ENCODE data around the gene RSPH4A. TPM values are rescaled to one million over a fixed set of nuclear protein-coding genes. Genes with fewer than 3 reads are reported as not detected.

Gene RSPH4A
- total and polyA plus RNA-seq, 2 of the 8 experiments (the other 6 are each of a cell fraction or from before 2014, with no cell fraction given), result 0.38 to 0.52 TPM

GRCh38 chr6:116616737-116617053 is 416 bp downstream of the RSPH4A start:
- Histone ChIP-seq H4K20me1 (replicated peaks in 1 of 2; ENCODE audit: control insufficient read depth in 1 of 2, insufficient read depth in 2 of 2, low read length in 2 of 2) (no peaks in the 10 kb centered on the region), H2BK12ac (ENCODE audit: low read depth, low read length) (no peak overlapping the region), H2BK120ac (replicated peaks; ENCODE audit: low read depth, low read length) (no peak overlapping the region), H2AK5ac (ENCODE audit: low read depth, low read length) (no peak overlapping the region), H3K4me2 (ENCODE audit: insufficient read depth in 1 of 2, low read depth in 2 of 2, low read length in 2 of 2) (peak overlapping the region; percentile 63 to 96), H3K4ac (replicated peaks; ENCODE audit: insufficient read length, low read depth, low read length) (no peak overlapping the region), H4K5ac (ENCODE audit: insufficient read length, low read depth, low read length) (no peak overlapping the region), H2BK5ac (ENCODE audit: low read depth, low read length) (no peak overlapping the region), H3K14ac (ENCODE audit: insufficient read length) (no peak overlapping the region), H2BK15ac (ENCODE audit: low read length) (no peak overlapping the region), H3K79me2 (ENCODE audit: control insufficient read depth in 1 of 2, insufficient read depth in 2 of 2, low read length in 2 of 2) (no peaks in the 10 kb centered on the region), H3K27me3 (replicated peaks in 1 of 4; ENCODE audit: control insufficient read depth in 3 of 4, extremely low read depth in 1 of 4, insufficient read depth in 3 of 4, low read length in 3 of 4) (peaks cover 0 to 11% (median 4%) of the 10 kb centered on the region in 4 experiments; a peak in 5 of 7 replicates), H3K36me3 (ENCODE audit: control insufficient read depth in 2 of 4, insufficient read depth in 4 of 4, low read length in 3 of 4) (no peaks in the 10 kb centered on the region), H3K23me2 (ENCODE audit: low read depth, low read length) (peaks cover 6% of the 10 kb centered on the region; the same call in 1 of the 2 replicates), H4K8ac (ENCODE audit: extremely low read depth, insufficient read depth, low read length) (no peak overlapping the region), H2BK20ac (ENCODE audit: low read length) (no peak overlapping the region), H3K4me1 (replicated peaks in 1 of 4; ENCODE audit: control insufficient read depth in 3 of 4, insufficient read depth in 4 of 4, low read length in 3 of 4) (peaks cover 0 to 4% (median 0%) of the 10 kb centered on the region in 4 experiments; a peak in 4 of 7 replicates), H3K79me1 (ENCODE audit: low read depth, low read length) (no peaks in the 10 kb centered on the region), H4K91ac (replicated peaks; ENCODE audit: insufficient read length, low read length) (no peak overlapping the region), H3K18ac (ENCODE audit: extremely low read depth, low read length) (no peak overlapping the region), H3K9me3 (ENCODE audit: insufficient read depth in 2 of 2, low read depth in 1 of 2, low read length in 1 of 2) (no peaks in the 10 kb centered on the region), H3K23ac (ENCODE audit: insufficient read length) (no peak overlapping the region), H3K27ac (ENCODE audit: low read depth, low read length) (no peak overlapping the region), H2AFZ (ENCODE audit: low read length) (peak overlapping the region; percentile 94), H3K56ac (replicated peaks; ENCODE audit: insufficient read length, low read depth, low read length) (no peak overlapping the region), H3K4me3 (ENCODE audit: extremely low read depth in 1 of 4, insufficient read depth in 2 of 4, low read depth in 3 of 4, low read length in 4 of 4) (peak overlapping the region; percentile 62 to 91 (median 72)), H3K9ac (replicated peaks in 1 of 4; ENCODE audit: extremely low read depth in 1 of 4, low read depth in 3 of 4, low read length in 3 of 4) (peak overlapping the region in 2 of 4 experiments; percentile 32 to 40; a peak in 3 of 7 replicates)
- CTCF ChIA-PET (ENCODE audit: partially characterized antibody), result interaction anchor here (0.6 to 2.2 kb wide), 5 partner anchors 9 to 280 kb away, joined by 3 to 6 read pairs (median 3); no protein-coding TSS in a partner anchor
- WGBS, 2 experiments (ENCODE audit: extremely low coverage in 1 of 2, insufficient coverage in 1 of 2, insufficient read length in 1 of 2, insufficient replicate concordance in 2 of 2, low coverage in 1 of 2, low lambda C conversion rate in 2 of 2, missing lambda C conversion rate in 1 of 2), result 6% methylated on average over 16 of the region's 16 CpGs; no CpG with 5 or more reads in 1 of the 2 experiments
- POLR2A ChIA-PET (ENCODE audit: partially characterized antibody), result interaction anchor here (0.6 to 2.9 kb wide), 25 partner anchors 8 to 606 kb away, joined by 3 to 25 read pairs (median 4); partner anchors contain the start of genes FAM162B, RWDD1, TSPYL1 and TSPYL4
- FAIRE-seq (no peak), DNase-seq (ENCODE audit: low read depth in 1 of 2, low spot score in 2 of 2) (peak in 1 of 2 experiments; percentile 55)
- TF ChIP-seq, protein P1, sequence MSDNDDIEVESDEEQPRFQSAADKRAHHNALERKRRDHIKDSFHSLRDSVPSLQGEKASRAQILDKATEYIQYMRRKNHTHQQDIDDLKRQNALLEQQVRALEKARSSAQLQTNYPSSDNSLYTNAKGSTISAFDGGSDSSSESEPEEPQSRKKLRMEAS (IDR thresholded peaks at IDR 0.05), result 0 out of 2 replicates have a peak, but pooled peaks have one; percentile 16
- peak; percentile 20 for TF ChIP-seq KDM4A (IDR thresholded peaks at IDR 0.05; ENCODE audit: low read depth, low read length, severe bottlenecking)
- no peak for TF ChIP-seq BACH1 (IDR thresholded peaks at IDR 0.05; ENCODE audit: low read length)
- TF ChIP-seq SAP30 (IDR thresholded peaks at IDR 0.05; ENCODE audit: insufficient read depth, insufficient replicate concordance, low read length), result peak; percentile 30
- no peak for TF ChIP-seq RXRA (IDR thresholded peaks at IDR 0.05; ENCODE audit: insufficient read depth, low read depth, low read length)

All from H1 (cell line).